Measurements from ENCODE around the gene HSD17B12.
"Not testable (repeated sequence)": the region's sequence is repeated elsewhere in the genome, so short reads cannot be mapped to it uniquely, and the experiment has no call there.

Gene HSD17B12

GRCh38 chr11:43748095-43748494 is 67.6 kb downstream of the HSD17B12 start:
- DNase-seq = no peak

GRCh38 chr11:43751726-43752125 is 71.2 kb downstream of the HSD17B12 start:
- no peak for DNase-seq

- no peak for DNase-seq
These were observed 76.0 kb downstream of the HSD17B12 start for GRCh38 chr11:43756575-43756974.

GRCh38 chr11:43758927-43759326 is 78.4 kb downstream of the HSD17B12 start:
- DNase-seq = no peak

- no peak for DNase-seq
These were observed 80.4 kb downstream of the HSD17B12 start for GRCh38 chr11:43760902-43761301.

GRCh38 chr11:43765194-43765593 is 84.7 kb downstream of the HSD17B12 start:
- no peak for DNase-seq

GRCh38 chr11:43768654-43769053 is 88.1 kb downstream of the HSD17B12 start:
- not testable (repeated sequence) for DNase-seq

- DNase-seq = no peak
These were observed 89.6 kb downstream of the HSD17B12 start for GRCh38 chr11:43770173-43770572.

- no peak for DNase-seq
These were observed 92.2 kb downstream of the HSD17B12 start for GRCh38 chr11:43772733-43773132.

GRCh38 chr11:43774786-43775185 is 94.2 kb downstream of the HSD17B12 start:
- DNase-seq = no peak

GRCh38 chr11:43779306-43779705 is 98.8 kb downstream of the HSD17B12 start:
- no peak for DNase-seq

- DNase-seq = no peak
These were observed 103.8 kb downstream of the HSD17B12 start for GRCh38 chr11:43784301-43784700.

- no peak for DNase-seq
These were observed 104.3 kb downstream of the HSD17B12 start for GRCh38 chr11:43784866-43785265.

- no peak for DNase-seq
These were observed 104.8 kb downstream of the HSD17B12 start for GRCh38 chr11:43785318-43785717.

GRCh38 chr11:43786016-43786415 is 105.5 kb downstream of the HSD17B12 start:
- DNase-seq = no peak

- DNase-seq = no peak
These were observed 107.3 kb downstream of the HSD17B12 start for GRCh38 chr11:43787824-43788223.

- DNase-seq = no peak
These were observed 107.9 kb downstream of the HSD17B12 start for GRCh38 chr11:43788421-43788820.

GRCh38 chr11:43789700-43790443 is 109.3 kb downstream of the HSD17B12 start:
- no peak for DNase-seq

- no peak for DNase-seq
These were observed 109.9 kb downstream of the HSD17B12 start for GRCh38 chr11:43790444-43790794.

- DNase-seq = no peak
These were observed 116.8 kb downstream of the HSD17B12 start for GRCh38 chr11:43797337-43797736.

GRCh38 chr11:43797866-43798265 is 117.3 kb downstream of the HSD17B12 start:
- no peak for DNase-seq

- DNase-seq = no peak
These were observed 122.0 kb downstream of the HSD17B12 start for GRCh38 chr11:43802509-43802908.

- no peak for DNase-seq
These were observed 123.2 kb downstream of the HSD17B12 start for GRCh38 chr11:43803766-43804165.

GRCh38 chr11:43806976-43807375 is 126.4 kb downstream of the HSD17B12 start:
- no peak for DNase-seq

- DNase-seq = no peak
These were observed 130.5 kb downstream of the HSD17B12 start for GRCh38 chr11:43810929-43811596.
